HepG2 (cell line): ENCODE measurements around the gene JPT1. TPM values are rescaled to one million over a fixed set of nuclear protein-coding genes. Genes with fewer than 3 reads are reported as not detected.

Source experiments
- CEBPG ChIP-seq: IDR thresholded peaks from 2 replicates; pipeline ENCODE4 v1.6.1; 2016
- GABPB1 ChIP-seq: IDR thresholded peaks from 2 replicates; pipeline ENCODE4 v1.6.1; 2016; ENCODE audit warnings: mild to moderate bottlenecking, missing genetic modification reagents, moderate library complexity, missing compliant biosample characterization
- GATAD1 ChIP-seq: IDR thresholded peaks from 2 replicates; pipeline ENCODE4 v1.6.1; 2016; ENCODE audit warnings: missing genetic modification reagents, missing compliant biosample characterization
- HHEX ChIP-seq: IDR thresholded peaks from 2 replicates; pipeline ENCODE4 v1.6.1; 2016; ENCODE audit warnings: control low read depth
- HNRNPL ChIP-seq: fragments of 200-400 bp; formaldehyde crosslinking; IDR thresholded peaks from 2 replicates; pipeline ENCODE4 v1.6.1; 2017; ENCODE audit warnings: mild to moderate bottlenecking, low read depth, low read length
- NR2F1 ChIP-seq, 2 experiments: fragments of 450-650 bp in 1 of 2; formaldehyde crosslinking in 1 of 2; IDR thresholded peaks; 2 replicates each; pipeline versions ENCODE4 v1.5.0 to v1.6.1; 2016 to 2020; ENCODE audit warnings: mild to moderate bottlenecking in 1 of 2, missing compliant biosample characterization in 1 of 2, missing genetic modification reagents in 1 of 2, moderate library complexity in 1 of 2
- PITX1 ChIP-seq: sonication (generic); formaldehyde crosslinking; IDR thresholded peaks from 2 replicates; pipeline ENCODE4 v1.5.1; 2020; ENCODE audit warnings: mild to moderate bottlenecking, missing genetic modification reagents
- RERE ChIP-seq: IDR thresholded peaks from 2 replicates; pipeline ENCODE4 v1.6.1; 2016; ENCODE audit warnings: low read depth, missing genetic modification reagents, missing compliant biosample characterization
- SMAD3 ChIP-seq: sonication (generic); formaldehyde crosslinking; IDR thresholded peaks from 2 replicates; pipeline ENCODE4 v1.4.0; 2020; ENCODE audit warnings: missing genetic modification reagents
- SRSF4 ChIP-seq: fragments of 200-400 bp; formaldehyde crosslinking; IDR thresholded peaks from one replicate; pipeline ENCODE4 v1.6.1; 2018; ENCODE audit warnings: mild to moderate bottlenecking, low read depth, low read length, moderate library complexity; ENCODE audit not compliant: poor library complexity, severe bottlenecking
- ZC3H4 ChIP-seq: sonication (generic); formaldehyde crosslinking; IDR thresholded peaks from 2 replicates; pipeline ENCODE4 v1.4.0; 2020; ENCODE audit warnings: missing genetic modification reagents, borderline replicate concordance
- ZFP1 ChIP-seq: IDR thresholded peaks from 2 replicates; pipeline ENCODE4 v1.6.1; 2016
- ZNF205 ChIP-seq: IDR thresholded peaks from 2 replicates; pipeline ENCODE4 v1.6.1; 2018; ENCODE audit warnings: missing biosample characterization, missing genetic modification reagents
- ZNF251 ChIP-seq: sonication (generic); formaldehyde crosslinking; IDR thresholded peaks from 2 replicates; pipeline ENCODE4 v1.9.0; 2021; ENCODE audit warnings: mild to moderate bottlenecking, missing genetic modification reagents
- ZNF44 ChIP-seq: sonication (generic); formaldehyde crosslinking; IDR thresholded peaks from 2 replicates; pipeline ENCODE4 v1.5.1; 2020; ENCODE audit warnings: mild to moderate bottlenecking, missing genetic modification reagents
- ZNF451 ChIP-seq: sonication (generic); formaldehyde crosslinking; IDR thresholded peaks from 2 replicates; pipeline ENCODE4 v1.5.0; 2020; ENCODE audit warnings: mild to moderate bottlenecking, missing genetic modification reagents
- ZNF501 ChIP-seq: sonication (generic); formaldehyde crosslinking; IDR thresholded peaks from 2 replicates; pipeline ENCODE4 v1.5.1; 2020; ENCODE audit warnings: mild to moderate bottlenecking, moderate library complexity, missing genetic modification reagents
- ZNF614 ChIP-seq: IDR thresholded peaks from 2 replicates; pipeline ENCODE4 v1.6.1; 2018; ENCODE audit warnings: missing biosample characterization, missing genetic modification reagents, inconsistent platforms, borderline replicate concordance
- polyA plus RNA-seq, 8 experiments: library from polyadenylated mRNA; depleted of rRNA in 3 of 8; stranded (reverse) in 7 of 8; unstranded in 1 of 8; fragments of >200 nt; fragmentation: Illumina TruSeq in 4 of 8; extraction: Trizol in 4 of 8; gene quantifications; 2 replicates each; pipeline versions ENCODE4 v1.2.1 to v1.2.3, GENCODE V29; 2011 to 2016; ENCODE audit warnings: low read depth in 4 of 8, missing spikeins in 1 of 8, mixed read lengths in 1 of 8; ENCODE audit not compliant: insufficient read depth in 1 of 8
- total RNA-seq, 5 experiments: library from RNA; depleted of rRNA; stranded (reverse); fragments of >200 nt; fragmentation: Illumina TruSeq; extraction: Trizol; gene quantifications; 2 replicates each; pipeline ENCODE4 v1.2.3, GENCODE V29; 2016; ENCODE audit warnings: low read depth in 1 of 5
- TF ChIP-seq, protein P1 (sequence below): sonication (generic); formaldehyde crosslinking; IDR thresholded peaks from 2 replicates; pipeline ENCODE4 v1.5.0; 2020; ENCODE audit warnings: missing genetic modification reagents, mild to moderate bottlenecking, borderline replicate concordance
- TF ChIP-seq, protein P2 (sequence below): sonication (generic); formaldehyde crosslinking; IDR thresholded peaks from 2 replicates; pipeline ENCODE4 v1.4.0; 2020; ENCODE audit warnings: mild to moderate bottlenecking, missing genetic modification reagents

The JPT1 gene
- total and polyA plus RNA-seq, 2 of the 13 experiments (the other 11 are each of a cell fraction or from before 2014, with no cell fraction given) = 43.3 to 256 TPM

GRCh38 chr17:75088465-75089417, 65.6 kb downstream of the JPT1 start (continued):
- TF ChIP-seq SMAD3 (CRISPR knock-in tag) = no peak
- no peak for TF ChIP-seq ZNF251 (CRISPR knock-in tag)
- no peak for TF ChIP-seq PITX1
- TF ChIP-seq GATAD1 (CRISPR knock-in tag) = no peak; the same call in 1 of the 2 replicates
- TF ChIP-seq HNRNPL = 0 out of 2 replicates have a peak, but pooled peaks have one; percentile 27
- 0 out of 2 replicates have a peak, but pooled peaks have one; percentile 16 for TF ChIP-seq ZNF451
- TF ChIP-seq HHEX = no peak
- TF ChIP-seq RERE (CRISPR knock-in tag) = no peak
- TF ChIP-seq, protein P1, sequence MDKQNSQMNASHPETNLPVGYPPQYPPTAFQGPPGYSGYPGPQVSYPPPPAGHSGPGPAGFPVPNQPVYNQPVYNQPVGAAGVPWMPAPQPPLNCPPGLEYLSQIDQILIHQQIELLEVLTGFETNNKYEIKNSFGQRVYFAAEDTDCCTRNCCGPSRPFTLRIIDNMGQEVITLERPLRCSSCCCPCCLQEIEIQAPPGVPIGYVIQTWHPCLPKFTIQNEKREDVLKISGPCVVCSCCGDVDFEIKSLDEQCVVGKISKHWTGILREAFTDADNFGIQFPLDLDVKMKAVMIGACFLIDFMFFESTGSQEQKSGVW (CRISPR knock-in tag) = no peak
- TF ChIP-seq ZNF205 (CRISPR knock-in tag) = 0 out of 2 replicates have a peak, but pooled peaks have one; percentile 5
- TF ChIP-seq GABPB1 (CRISPR knock-in tag) = no peak
- no peak for TF ChIP-seq SRSF4
- TF ChIP-seq, protein P2, sequence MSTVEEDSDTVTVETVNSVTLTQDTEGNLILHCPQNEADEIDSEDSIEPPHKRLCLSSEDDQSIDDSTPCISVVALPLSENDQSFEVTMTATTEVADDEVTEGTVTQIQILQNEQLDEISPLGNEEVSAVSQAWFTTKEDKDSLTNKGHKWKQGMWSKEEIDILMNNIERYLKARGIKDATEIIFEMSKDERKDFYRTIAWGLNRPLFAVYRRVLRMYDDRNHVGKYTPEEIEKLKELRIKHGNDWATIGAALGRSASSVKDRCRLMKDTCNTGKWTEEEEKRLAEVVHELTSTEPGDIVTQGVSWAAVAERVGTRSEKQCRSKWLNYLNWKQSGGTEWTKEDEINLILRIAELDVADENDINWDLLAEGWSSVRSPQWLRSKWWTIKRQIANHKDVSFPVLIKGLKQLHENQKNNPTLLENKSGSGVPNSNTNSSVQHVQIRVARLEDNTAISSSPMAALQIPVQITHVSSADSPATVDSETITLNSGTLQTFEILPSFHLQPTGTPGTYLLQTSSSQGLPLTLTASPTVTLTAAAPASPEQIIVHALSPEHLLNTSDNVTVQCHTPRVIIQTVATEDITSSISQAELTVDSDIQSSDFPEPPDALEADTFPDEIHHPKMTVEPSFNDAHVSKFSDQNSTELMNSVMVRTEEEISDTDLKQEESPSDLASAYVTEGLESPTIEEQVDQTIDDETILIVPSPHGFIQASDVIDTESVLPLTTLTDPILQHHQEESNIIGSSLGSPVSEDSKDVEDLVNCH (CRISPR knock-in tag) = no peak
- peak; percentile 44; the same call in 1 of the 2 replicates for TF ChIP-seq ZNF614 (CRISPR knock-in tag)
- 0 out of 2 replicates have a peak, but pooled peaks have one; percentile 12 for TF ChIP-seq CEBPG (CRISPR knock-in tag)
- peak in 1 of 2 experiments; percentile 73; a peak in 2 of 4 replicates for TF ChIP-seq NR2F1 (CRISPR knock-in tag; IDR thresholded peaks at IDR 0.05)
- no peak for TF ChIP-seq ZFP1 (CRISPR knock-in tag)
- TF ChIP-seq ZC3H4 = no peak
- TF ChIP-seq ZNF501 = no peak
- TF ChIP-seq ZNF44 (CRISPR knock-in tag) = no peak
